Stimulated activated CD4-positive, alpha-beta T cell treated with anti-CD3 and anti-CD28 coated beads, Interleukin-1b, Interleukin-23, amount 100 ng/mL, for 4 hours (primary cell): ENCODE measurements around the gene NADK.

ENCODE experiments used
- DNase-seq, 2 donors: peaks; one replicate each; pipeline ENCODE4 v3.0.0-alpha.2; 2020; ENCODE audit warnings: low read depth in 2 of 2

The NADK gene

GRCh38 chr1:1786836-1787605 lies 8.8 kb upstream of the NADK start:
- no peak for DNase-seq

- no peak for DNase-seq
Observed at GRCh38 chr1:1785666-1786065, 7.4 kb upstream of the NADK start.

- no peak for DNase-seq
Observed at GRCh38 chr1:1784933-1785332, 6.7 kb upstream of the NADK start.

- DNase-seq, result no peak
Observed at GRCh38 chr1:1783320-1783719, 5.0 kb upstream of the NADK start.

- no peak for DNase-seq
Observed at GRCh38 chr1:1782399-1783221, 4.3 kb upstream of the NADK start.

- DNase-seq, result no peak
Observed at GRCh38 chr1:1781526-1781903, 3.2 kb upstream of the NADK start.

- DNase-seq, result no peak
Observed at GRCh38 chr1:1780598-1781525, 2.6 kb upstream of the NADK start.

- DNase-seq, result peak in 1 of 2 donors; percentile 23
Observed at GRCh38 chr1:1779691-1780597, 1.7 kb upstream of the NADK start.

GRCh38 chr1:1779320-1779675 lies 1.0 kb upstream of the NADK start:
- no peak for DNase-seq

- DNase-seq, result peak; percentile 70 to 74
Observed at GRCh38 chr1:1778663-1779319, 521 bp upstream of the NADK start.

GRCh38 chr1:1777583-1777899 lies 729 bp downstream of the NADK start:
- no peak for DNase-seq

- no peak for DNase-seq
Observed at GRCh38 chr1:1776672-1777582, 1.3 kb downstream of the NADK start.

- no peak for DNase-seq
Observed at GRCh38 chr1:1775327-1776226, 2.7 kb downstream of the NADK start.

GRCh38 chr1:1773874-1774273 lies 4.4 kb downstream of the NADK start:
- DNase-seq, result no peak

GRCh38 chr1:1771096-1771495 lies 7.2 kb downstream of the NADK start:
- no peak for DNase-seq

GRCh38 chr1:1770102-1770501 lies 8.2 kb downstream of the NADK start:
- DNase-seq, result no peak

GRCh38 chr1:1768249-1768992 lies 9.8 kb downstream of the NADK start:
- no peak for DNase-seq
